LHCN-M2 (cell line): ENCODE measurements around the gene LRRC4C. TPM values are rescaled to one million over a fixed set of nuclear protein-coding genes. Genes with fewer than 3 reads are reported as not detected.

Experiments used
- DNase-seq: peaks from one replicate; pipeline ENCODE4 v3.0.0-alpha.2; 2012; ENCODE audit warnings: low read depth
- total RNA-seq: library from RNA; depleted of rRNA; stranded (reverse); fragments of >200 nt; gene quantifications from 2 replicates; pipeline ENCODE4 v1.2.3, GENCODE V29; 2014

Gene LRRC4C
- total RNA-seq, 1 experiment from 2014 or later = not detected

DNA sequence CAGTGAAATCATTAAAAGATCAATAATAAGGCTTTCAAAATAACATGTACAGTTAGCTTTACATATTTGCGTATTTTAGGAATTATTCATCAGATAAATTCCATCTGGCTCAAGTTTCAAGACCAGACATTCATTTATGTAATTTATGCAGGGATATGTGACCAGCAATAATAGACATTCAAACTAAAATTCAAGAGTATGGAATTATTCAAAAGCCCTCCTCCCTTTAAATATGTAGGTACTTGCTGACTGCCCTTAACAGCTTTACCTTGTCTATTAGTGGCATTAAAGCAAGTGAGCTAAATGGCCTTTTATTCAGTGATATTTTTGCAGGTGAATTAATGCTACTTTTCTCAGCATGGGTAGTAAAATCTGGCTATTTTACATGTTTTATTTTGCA is 126.1 kb downstream of the LRRC4C start:
- no peak for DNase-seq

DNA sequence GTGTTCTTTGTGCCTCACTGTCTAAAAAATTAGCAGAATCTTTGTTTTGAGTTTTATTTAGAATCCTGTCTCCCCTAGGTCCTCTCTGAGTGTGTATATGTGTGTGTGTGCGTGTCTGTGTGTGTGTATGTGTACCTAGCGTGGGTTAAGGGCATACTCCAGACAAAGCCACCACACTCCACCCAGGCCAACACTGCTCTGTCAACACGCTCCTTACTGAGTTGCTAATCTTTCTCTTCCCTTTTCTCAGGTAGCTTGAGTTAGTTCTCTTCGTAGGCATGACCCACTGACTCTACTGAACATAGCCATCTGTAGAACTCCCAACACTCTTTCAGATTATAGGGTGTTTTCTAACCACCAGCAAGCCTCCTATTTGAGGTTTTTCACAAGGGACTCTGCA is 131.1 kb downstream of the LRRC4C start:
- no peak for DNase-seq

DNA sequence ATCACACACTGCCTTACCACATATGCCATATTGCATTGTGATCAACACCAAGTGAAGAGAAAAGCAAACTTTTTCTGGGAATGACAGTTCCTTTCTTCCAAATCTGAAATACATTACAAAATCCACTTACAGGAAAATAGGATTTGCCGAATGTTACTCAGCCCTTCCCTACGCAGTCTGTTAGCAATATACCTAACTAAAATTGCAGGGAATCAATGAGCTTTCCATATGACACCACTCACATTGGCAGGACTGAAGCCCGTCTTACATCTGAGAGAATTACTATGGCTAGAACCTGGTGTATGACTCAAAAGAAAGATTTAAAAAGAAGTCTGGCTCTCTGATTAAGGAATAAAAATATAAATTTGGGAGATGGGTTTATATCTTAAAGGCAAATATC is 136.0 kb downstream of the LRRC4C start:
- no peak for DNase-seq

DNA sequence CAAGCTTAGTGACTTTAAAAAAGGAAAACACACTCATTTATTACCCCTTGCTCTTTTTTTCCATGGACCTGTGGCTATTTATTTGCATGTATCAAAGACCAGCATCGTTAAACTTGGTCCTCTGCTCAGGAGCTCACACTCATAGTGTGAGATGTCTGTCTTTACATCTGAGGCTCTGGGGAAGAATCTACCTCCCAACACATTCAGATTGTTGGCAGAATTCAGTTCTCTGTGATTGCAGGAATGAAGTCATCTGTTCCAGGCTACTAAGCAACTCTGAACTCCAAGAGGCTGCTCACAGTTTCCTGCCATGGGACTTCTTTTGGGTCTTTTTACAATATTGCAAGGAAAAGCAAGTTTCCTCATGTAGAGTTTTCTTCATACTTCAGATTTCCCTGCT is 138.8 kb downstream of the LRRC4C start:
- DNase-seq = no peak

DNA sequence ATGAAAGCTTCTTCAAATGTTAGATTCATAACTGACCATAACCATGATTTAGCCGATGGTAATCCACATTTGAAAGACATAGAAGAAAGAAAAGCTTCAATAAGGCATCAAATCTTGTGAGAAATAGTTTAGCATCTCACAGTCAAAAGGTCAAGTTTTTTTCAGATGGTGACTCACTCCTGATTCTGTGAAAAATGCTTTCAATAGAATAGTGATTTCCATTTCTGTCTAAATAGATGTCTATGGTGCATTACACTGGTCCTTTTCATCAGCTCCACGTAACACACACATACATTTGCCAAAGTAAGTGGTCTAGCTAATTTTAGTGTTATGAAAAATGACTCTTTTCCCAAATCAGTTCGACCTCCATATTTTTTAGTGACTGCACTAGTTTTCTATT is 139.2 kb downstream of the LRRC4C start:
- DNase-seq = no peak

DNA sequence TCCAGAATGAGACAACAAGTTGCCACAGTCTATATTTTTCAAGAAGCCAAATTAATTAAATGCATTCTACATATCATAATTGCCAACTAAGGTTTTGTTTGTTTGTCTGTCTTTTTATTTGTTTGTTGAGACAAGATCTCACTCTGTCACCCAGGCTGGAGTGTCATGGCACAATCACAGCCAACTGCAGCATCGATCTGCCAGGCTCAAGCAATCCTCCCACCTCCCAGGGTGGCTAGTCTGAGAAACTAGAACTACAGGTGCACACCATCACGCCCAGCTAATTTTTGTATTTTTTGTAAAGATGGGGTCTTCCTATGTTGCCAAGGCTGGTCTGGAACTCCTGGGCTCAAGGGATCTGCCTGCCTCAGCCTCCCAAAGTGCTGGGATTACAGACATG is 140.0 kb downstream of the LRRC4C start:
- no peak for DNase-seq

DNA sequence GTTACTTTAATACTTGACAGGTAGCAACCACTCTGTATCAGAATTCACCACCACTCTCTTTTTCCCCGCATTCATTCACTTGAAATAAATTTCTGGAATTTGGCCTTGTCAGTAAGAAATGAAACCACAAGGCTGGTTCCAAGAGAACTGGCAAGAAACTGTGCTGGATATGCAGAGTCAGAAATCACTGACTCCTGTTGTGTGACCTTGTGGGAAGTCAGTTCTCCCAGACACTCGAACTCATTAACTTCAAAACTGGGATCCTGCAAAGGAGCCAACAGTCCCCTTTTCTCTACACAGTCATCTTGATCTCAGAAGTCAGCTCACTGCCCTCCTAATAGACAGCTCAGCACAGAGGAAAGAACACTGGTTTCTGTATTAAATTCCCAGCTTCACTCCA is 142.7 kb downstream of the LRRC4C start:
- DNase-seq = no peak

DNA sequence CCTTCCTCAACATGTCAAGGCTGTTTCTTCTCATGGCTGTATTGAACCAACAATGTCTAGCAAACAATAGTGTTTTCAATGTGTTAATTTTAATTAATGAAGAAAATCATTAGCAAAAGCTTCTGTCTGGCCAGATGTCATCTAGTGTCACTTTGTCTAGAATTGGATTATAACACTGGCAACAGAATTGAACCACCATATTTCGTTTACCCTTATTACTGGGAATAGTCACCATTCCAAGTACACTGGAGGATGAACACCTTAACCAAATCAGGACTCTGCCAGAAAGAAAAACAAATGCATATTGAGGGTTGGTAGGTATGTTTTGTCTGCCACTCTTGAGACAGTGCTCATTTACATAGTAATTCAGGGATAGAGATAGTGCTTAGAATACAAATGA is 146.2 kb downstream of the LRRC4C start:
- no peak for DNase-seq

DNA sequence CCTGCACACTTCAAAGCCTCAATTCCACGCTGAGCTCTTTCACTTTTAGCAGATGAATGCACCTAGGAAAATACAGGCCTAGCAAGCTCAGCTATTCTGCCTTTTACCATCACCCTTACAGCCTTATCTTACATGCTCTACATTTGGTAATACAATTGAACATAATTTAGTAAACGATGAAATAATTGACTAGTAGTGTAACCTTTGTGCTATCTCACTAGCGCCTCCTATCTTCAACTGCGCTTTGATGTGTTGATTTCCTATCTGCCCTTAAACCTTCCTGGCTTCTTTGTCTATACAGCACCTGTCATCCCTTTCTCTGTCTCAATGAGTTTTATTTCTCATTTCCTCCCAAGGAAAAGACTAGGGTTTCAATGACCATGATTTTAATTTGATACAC is 149.7 kb downstream of the LRRC4C start:
- DNase-seq = no peak

DNA sequence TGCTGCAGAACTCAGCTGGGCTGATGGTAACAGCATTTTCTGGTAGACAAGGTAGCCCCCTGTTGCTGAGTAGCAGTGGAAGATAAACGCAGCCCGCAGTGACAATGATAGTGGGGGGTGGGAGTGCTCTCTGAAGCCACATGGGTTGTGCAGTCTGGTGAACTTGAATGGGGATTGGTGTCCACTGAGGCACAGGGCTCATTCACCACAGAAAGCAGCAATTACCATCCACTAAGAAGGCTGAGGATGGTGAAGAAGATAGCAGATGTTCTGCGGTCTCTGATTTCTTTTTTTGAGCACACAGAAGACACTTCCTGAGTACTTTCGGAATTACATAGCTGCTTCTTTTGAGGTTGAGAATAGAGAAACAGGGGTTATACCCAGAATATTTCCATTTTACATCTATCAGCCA is 150.3 kb downstream of the LRRC4C start:
- DNase-seq = no peak

DNA sequence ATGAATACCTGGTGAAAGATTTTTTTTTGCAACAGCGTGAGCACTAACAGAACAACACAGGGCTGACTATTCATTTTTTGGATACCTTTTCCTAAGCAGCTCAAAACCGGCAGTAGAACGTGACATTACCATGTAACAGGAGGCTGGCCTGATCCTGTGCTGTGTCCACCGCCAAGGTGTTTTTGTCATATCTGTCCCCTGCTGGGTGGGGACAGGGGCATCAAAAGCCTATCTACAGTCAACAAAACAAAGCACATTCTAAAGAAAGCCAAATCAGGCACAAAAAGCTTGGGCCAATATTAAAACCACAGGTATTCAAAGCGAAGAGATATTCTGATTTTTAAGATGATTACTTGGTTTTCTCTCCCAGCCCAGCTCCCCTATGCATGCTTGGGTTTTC is 151.2 kb downstream of the LRRC4C start:
- no peak for DNase-seq

DNA sequence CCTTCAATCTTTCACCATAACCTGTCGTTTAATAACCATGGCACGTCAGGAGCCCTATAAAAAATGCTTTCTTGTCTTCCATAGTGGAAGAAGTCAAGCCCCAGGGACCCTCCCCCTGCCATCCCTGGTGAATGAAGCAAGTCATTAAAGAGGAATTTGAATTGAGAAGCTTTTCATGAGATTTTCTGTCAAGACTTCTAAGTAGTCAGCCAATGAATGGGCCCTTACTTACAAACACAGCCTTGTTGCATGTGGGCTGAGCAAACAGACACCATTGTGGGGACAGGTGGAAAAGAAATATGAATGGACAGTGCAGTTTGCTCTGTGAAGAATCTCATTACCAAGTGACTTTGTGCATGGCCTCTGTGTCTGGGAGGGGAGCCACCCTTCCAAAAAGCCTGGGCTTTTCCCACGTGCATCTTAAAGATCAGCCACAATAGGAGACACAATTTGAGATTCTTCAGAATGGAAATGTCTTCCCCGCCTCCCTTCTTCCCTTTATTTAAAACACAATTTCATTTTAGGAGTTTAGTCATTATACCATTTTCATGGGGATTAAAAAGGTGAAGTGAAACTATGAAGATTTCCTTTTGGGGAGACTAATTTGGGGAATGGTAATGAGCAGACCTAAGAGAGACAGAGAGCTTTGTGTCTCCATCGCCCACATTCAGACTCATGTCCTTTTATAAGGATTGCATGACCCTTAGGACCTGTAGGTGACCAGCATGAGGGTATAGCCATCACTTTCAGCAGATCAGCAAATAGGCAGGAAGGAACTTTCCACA is 152.0 kb downstream of the LRRC4C start:
- no peak for DNase-seq

DNA sequence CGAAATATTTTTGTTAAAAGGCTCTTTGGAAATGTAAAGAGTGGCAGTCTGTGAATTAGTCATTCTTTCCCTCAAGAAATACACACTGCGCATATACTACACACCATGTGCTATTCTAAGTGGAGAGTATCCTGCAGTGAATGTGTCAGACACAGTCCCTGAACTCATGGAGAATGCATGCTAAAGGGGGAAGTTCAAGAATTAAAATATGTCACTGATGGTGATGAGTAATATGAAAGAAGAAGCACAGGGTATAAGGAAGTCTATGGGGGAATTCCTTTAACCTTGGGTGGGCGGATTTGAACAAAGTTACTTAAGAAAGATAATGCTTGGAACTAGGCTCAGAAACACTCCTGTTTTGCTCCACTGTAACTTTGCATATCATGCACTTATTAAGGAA is 153.0 kb downstream of the LRRC4C start:
- no peak for DNase-seq

DNA sequence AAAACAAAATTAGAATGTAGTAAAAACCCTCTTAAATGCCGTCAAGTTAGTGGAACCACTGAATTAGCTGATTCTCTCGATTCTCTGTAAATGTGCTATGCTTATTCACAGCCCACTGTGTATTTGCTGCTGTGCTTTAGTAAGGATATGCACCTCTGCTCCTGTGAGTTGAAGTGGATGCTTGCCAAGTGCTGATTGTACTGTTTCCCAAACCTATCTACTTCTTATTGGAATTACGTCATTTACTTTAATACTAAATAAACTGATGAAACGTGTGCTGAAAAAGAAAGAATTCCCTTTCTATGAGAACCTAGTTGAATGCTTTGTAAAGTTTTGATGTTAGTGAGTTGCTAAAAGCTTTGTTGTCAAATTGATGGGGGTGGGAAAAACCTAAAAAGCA is 158.4 kb downstream of the LRRC4C start:
- no peak for DNase-seq

DNA sequence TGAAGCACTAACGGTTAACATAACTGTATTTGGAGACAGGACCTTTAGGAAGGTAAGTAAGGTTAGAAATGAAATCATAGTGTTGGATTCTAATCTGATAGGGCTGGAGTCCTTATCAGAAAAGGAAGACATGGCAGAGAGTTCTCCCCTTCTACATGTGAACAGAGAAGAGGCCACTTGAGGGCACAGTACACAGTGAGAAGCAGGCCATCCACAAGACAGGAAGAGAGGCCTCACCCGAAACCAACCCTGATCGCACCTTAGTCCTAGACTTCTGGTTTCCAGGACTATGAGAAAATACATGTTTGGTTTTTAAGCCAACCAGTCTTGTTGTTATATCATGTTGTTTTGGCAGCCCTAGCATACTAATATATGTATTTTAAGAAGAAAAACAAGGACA is 170.0 kb downstream of the LRRC4C start:
- DNase-seq = no peak

DNA sequence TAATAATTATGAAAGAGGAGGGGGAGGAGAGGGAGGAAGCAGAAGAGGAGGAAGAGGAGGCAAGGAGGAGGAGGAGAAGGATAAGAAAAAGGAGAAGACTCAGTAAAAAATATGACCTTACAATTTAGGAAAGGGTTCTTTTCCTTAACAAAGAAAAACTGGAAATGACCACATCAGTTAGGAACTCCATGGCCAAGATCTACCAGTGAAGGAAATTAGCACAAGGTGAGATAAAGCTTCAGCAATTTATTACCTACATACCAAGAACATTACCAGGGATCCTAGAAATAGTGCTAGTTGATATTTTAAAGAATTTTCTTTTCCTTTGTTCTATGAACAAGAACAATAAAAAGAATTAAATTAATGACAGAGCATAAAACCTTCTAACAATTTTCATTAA is 172.7 kb downstream of the LRRC4C start:
- DNase-seq = no peak

DNA sequence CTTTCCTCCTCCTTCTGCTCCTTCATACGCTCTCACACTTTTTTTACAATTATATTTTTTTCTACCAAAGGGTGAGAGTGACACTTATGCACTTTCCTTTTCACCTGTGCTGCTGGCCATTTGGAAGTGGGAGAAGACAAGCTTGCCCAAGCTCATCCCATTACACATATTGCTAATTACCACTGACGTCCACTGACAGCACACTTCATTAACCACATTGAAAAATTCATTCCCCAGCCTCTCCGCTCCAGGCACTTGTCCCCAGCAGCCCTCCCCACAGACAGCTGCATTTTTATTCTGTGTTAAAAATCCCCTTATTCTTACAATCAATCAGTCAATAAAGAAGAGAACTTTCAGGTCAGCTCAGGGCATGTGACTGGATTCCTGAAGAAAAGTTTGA is 175.1 kb downstream of the LRRC4C start:
- DNase-seq = no peak

DNA sequence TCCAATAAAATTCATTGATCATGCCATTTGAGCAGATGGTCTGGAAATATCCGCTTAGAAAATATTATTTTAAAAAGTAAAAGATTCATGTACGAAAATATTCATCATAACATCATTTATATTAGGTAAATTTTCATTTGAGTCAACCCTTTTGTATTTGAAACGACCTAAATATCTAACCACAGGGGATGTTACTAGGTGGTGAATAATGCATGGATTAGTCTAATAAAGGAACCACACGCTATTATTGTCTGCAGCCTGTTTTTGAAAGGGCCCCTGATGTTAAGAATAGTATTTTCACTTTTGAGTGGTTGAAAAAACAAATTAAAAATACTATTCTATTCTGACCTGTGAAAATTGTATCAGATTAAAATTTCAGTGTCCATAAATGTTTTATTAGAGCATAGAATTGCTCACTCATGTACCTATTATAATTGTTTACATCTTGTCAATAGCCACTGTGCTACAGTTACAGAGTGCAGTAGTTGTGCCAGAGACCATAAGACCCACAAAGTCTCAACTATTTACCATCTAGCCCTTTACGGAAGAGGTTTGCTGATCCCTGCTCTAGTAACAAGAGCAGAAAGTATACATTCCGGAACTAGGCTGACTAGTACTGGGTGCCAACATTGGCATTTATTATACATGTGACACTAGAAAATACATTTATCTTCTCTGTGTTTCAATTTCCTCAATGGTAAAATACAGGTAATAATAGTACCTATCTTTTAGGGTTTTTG is 176.1 kb downstream of the LRRC4C start:
- no peak for DNase-seq

DNA sequence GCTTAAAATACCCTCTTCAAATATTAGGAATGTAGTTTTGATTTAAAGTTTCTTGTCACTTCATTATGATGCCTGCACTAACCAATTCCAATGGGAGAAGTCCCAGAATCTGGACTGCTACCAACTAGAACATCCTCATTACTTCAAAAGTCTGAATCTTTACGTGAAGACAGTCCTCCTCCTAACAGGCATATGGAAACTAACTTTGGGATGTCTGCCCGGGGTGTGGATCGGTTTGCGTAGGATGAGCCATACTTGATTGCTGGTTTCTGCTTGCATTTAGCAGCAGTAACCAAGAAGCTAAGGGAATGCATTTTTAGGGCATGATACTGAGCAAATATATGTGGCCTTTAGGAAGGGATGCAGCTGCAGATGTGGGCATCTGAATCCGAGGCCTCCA is 177.1 kb downstream of the LRRC4C start:
- DNase-seq = no peak

DNA sequence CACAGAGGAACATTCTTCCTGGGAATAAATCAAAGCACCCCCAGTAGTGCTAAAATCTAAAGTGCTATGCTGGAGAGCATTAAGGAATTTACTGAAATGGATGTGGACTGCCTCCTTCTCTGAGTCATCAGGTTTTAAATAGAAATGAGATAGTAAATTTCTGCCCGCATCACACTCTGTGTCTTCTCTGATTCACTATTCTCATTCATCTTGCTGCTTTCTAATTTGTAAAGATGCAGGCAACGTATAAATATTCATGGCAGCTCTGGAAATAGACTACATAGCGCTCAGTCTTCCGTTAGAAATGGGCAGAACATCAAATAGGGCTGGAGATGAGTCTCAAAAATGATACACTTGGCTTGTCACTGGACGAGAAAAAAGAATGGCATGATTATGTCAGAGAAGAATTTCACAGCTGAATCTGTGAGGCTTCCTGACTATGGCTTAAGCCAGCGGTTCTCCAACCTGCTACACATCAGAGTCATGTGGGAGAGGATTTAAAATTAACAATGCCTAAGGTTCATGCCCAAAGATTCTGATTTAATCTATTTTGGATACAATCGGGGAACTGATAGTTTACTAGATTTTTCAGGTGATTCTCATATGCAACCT is 178.2 kb downstream of the LRRC4C start:
- no peak for DNase-seq

DNA sequence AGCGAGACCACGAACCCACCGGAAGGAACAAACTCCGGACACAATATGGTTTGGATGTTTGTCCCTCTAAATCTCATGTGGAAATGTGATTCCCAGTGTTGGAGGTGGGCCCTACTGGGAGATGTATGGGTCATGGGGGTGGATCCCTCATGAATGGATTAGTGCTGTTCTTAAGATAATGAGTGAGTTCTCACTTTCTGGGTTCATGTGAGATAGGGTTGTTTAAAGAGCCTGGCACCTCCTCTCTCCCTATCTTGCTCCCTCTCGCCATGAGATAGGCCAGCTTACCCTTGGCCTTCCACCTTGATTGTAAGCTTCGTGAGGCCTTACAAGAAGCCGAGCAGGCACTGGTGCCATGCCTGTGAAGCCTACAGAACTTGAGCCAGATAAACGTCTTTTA is 184.6 kb downstream of the LRRC4C start:
- DNase-seq = no peak

DNA sequence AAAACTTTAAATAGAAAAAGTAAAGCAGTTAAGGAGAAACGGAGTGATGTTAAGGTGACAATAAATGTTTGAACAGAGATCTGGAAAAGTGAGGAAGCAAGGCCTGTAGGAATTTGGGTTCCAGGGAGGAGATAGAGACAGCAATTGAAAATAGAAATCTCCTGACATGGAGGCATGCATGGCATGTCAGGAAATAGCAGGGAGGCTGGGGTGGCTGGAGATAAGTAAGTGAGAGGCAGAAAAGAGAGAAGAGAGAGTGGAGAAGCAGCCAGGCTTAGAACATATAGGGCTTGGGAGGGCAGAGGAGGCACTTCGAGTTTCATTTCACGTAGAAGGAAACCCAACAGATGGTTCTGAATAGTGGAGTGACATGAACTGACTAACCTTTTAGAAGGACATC is 185.5 kb downstream of the LRRC4C start:
- no peak for DNase-seq

DNA sequence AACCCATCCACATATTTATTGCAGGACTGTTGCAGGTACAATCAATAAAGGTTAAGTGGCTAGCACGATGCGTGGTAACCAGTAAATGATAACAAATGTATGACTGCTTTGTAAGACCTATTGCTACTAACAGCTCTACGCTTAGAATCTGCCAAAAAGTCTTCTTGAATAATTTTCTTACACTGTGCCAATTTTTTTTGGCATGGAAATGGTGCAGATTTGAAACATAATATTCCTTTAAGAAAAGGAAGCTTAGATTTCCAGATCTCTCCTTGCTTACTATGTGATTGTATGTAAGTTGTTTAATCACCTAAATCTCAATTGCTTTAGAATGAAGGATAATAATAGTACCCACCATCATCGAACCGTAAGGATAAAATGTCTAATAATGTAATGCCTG is 192.0 kb downstream of the LRRC4C start:
- no peak for DNase-seq
